SU-DHL-6 (cell line): ENCODE measurements around the gene TRIP10.

ENCODE experiments used
- H2AFZ ChIP-seq: fragments of 200-600 bp; sonication (generic); 2 replicates; pipeline ENCODE4 v1.6.1; 2014; ENCODE audit warnings: low read depth, mild to moderate bottlenecking, moderate library complexity, mixed read lengths, antibody characterized with exemption, low read length; ENCODE audit not compliant: severe bottlenecking
- H3F3A ChIP-seq: fragments of 200-600 bp; shearing (Covaris generic); 2 replicates; pipeline ENCODE4 v1.6.0; 2016; ENCODE audit warnings: antibody characterized with exemption, mild to moderate bottlenecking; ENCODE audit not compliant: insufficient read depth
- H3K27ac ChIP-seq: fragments of 200-600 bp; sonication (generic); 2 replicates; pipeline ENCODE4 v1.5.1; 2016; ENCODE audit warnings: low read depth, mild to moderate bottlenecking, low read length, moderate library complexity, mixed read lengths
- H3K27me3 ChIP-seq: fragments of 200-600 bp; sonication (generic), shearing (Covaris generic); 2 replicates; pipeline ENCODE4 v1.6.0; 2014; ENCODE audit warnings: mild to moderate bottlenecking, low read length
- H3K36me3 ChIP-seq: fragments of 200-600 bp; sonication (generic); 2 replicates; pipeline ENCODE4 v1.6.1; 2014; ENCODE audit warnings: mild to moderate bottlenecking, low read length, mixed read lengths
- H3K4me2 ChIP-seq: fragments of 300-600, 200-600 bp; shearing (Covaris generic), sonication (generic); 2 replicates; pipeline ENCODE4 v1.6.0; 2014; ENCODE audit warnings: low read length, low read depth, mild to moderate bottlenecking; ENCODE audit not compliant: poor library complexity, severe bottlenecking
- H3K4me3 ChIP-seq: fragments of 200-600 bp; sonication (generic); 2 replicates; pipeline ENCODE4 v1.5.1; 2014; ENCODE audit warnings: antibody characterized with exemption, low read length, mild to moderate bottlenecking, mixed read lengths; ENCODE audit not compliant: insufficient read depth, poor library complexity, severe bottlenecking
- H3K79me2 ChIP-seq: fragments of 200-600 bp; sonication (generic); 2 replicates; pipeline ENCODE4 v1.6.1; 2014; ENCODE audit warnings: mild to moderate bottlenecking, low read length, moderate library complexity; ENCODE audit not compliant: insufficient read depth
- H3K9ac ChIP-seq: fragments of 200-600 bp; sonication (generic); 2 replicates; pipeline ENCODE4 v1.7.0; 2014; ENCODE audit warnings: mild to moderate bottlenecking, low read length
- H3K9me2 ChIP-seq: fragments of 200-600 bp; sonication (generic); replicated peaks from 2 replicates; pipeline ENCODE4 v1.6.1; 2014; ENCODE audit warnings: low read length; ENCODE audit not compliant: insufficient read depth
- H3K9me3 ChIP-seq: fragments of 200-600 bp; sonication (generic); 2 replicates; pipeline ENCODE4 v1.6.1; 2014; ENCODE audit warnings: low read length, mixed read lengths; ENCODE audit not compliant: insufficient read depth
- H4K20me1 ChIP-seq: fragments of 200-600 bp; sonication (generic); 2 replicates; pipeline ENCODE4 v1.6.1; 2014; ENCODE audit warnings: low read depth, mild to moderate bottlenecking, antibody characterized with exemption, low read length, moderate library complexity, mixed read lengths
- EZH2phosphoT487 ChIP-seq: fragments of 200-600 bp; sonication (generic), shearing (Covaris generic); conservative IDR thresholded peaks from 2 replicates; pipeline ENCODE4 v1.6.1; 2018; ENCODE audit warnings: mild to moderate bottlenecking, antibody characterized with exemption, low read length, moderate library complexity, mixed read lengths
- TF ChIP-seq, protein P1 (sequence below): fragments of 200-600 bp; sonication (generic); IDR thresholded peaks from one replicate; pipeline ENCODE4 v1.5.1; 2017; ENCODE audit warnings: antibody characterized with exemption, mild to moderate bottlenecking, low read length, moderate library complexity; ENCODE audit not compliant: insufficient read depth, poor library complexity, severe bottlenecking

Gene TRIP10

DNA sequence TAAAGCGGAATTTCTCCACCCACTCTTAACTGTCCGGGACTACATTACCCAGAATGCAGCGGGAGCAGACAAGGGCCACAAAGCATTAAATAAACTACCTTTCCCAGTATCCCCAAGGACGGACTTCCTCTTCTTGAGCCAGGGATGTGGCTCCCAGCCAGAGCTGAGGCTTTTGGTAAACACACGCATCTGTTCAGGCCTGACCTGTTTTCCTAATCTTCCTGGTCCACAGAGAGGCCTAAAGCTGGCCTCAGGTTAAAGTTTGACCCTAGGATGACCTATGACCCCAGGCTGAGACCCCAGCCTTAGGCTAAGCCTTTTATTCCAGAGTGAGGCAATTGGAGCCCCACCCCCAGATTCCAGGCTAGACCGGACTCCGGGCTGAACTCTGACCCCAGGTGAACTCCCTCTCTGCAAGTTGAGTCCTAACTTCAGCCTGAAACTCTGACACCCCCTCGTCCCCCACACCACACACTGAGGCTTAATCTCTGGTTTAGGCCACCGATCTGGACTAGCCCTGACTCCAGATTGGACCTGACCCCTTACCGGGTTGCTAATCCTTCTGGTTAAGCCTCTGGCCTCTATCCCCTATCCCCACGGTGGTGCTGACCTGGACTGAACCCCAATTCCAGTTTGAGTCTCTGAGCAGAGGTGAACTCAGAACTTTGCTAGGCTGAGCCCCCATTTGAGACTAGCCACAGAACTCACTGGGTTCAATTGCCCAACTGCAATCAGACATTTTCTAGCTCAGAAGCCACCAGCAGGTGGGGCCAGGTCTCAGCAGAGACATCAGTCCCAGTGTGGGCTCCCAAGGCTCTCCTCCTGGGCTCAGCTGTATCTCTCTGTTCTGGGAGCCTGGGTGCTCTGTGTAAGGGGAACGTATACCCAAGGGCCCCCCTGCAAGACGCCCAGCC is 1.4 kb upstream of the TRIP10 start:
- no peaks in the 10 kb centered on the region for H4K20me1 ChIP-seq

DNA sequence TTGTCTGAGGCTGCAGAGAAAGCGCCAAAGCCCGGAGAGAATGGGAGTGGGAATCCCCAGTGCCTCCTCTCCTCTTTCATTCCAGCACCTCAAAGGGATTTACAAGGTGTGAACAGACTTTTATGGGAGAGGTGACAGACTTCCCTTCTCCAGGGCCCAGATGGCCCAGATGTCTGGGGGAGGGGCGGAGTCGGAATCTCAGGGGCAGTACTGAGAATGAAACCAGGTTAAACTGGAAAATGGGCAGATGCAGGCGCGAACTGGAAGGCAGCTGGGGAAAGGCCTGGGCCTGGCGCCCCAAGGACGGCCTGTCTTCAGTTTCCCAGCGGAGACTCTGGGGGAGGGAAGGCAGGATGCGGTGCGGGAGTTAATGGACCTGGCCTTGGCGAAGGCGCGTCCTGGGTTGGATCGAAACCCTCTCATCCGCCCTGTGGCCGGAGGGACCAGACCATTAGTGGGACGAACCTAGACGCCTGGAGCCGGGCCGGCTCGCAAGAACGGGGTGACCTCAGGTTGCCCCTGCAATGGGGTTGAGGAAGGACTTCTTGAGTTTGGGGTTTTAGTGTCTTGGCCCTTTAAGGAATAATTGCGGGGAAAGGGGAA is 592 bp upstream of the TRIP10 start:
- H3K4me2 ChIP-seq: peak overlapping the region; percentile 53
- H3K4me3 ChIP-seq: no peak overlapping the region
- no peaks in the 10 kb centered on the region for H3K9me2 ChIP-seq
- peak overlapping the region; percentile 70 for H3K27ac ChIP-seq
- H3F3A ChIP-seq: peaks cover 27% of the 10 kb centered on the region
- H3K79me2 ChIP-seq: peaks cover 5% of the 10 kb centered on the region; the same call in 1 of the 2 replicates
- no peaks in the 10 kb centered on the region for H4K20me1 ChIP-seq
- no peaks in the 10 kb centered on the region for H3K36me3 ChIP-seq
- peak overlapping the region; percentile 42 for H2AFZ ChIP-seq
- H3K27me3 ChIP-seq: no peaks in the 10 kb centered on the region
- no peak overlapping the region for H3K9ac ChIP-seq
- TF ChIP-seq EZH2phosphoT487: no peak
- TF ChIP-seq, protein P1, sequence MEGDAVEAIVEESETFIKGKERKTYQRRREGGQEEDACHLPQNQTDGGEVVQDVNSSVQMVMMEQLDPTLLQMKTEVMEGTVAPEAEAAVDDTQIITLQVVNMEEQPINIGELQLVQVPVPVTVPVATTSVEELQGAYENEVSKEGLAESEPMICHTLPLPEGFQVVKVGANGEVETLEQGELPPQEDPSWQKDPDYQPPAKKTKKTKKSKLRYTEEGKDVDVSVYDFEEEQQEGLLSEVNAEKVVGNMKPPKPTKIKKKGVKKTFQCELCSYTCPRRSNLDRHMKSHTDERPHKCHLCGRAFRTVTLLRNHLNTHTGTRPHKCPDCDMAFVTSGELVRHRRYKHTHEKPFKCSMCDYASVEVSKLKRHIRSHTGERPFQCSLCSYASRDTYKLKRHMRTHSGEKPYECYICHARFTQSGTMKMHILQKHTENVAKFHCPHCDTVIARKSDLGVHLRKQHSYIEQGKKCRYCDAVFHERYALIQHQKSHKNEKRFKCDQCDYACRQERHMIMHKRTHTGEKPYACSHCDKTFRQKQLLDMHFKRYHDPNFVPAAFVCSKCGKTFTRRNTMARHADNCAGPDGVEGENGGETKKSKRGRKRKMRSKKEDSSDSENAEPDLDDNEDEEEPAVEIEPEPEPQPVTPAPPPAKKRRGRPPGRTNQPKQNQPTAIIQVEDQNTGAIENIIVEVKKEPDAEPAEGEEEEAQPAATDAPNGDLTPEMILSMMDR: no peak
- no peaks in the 10 kb centered on the region for H3K9me3 ChIP-seq

More for the DNA sequence above, 1.4 kb upstream of the TRIP10 start:
- no peak for TF ChIP-seq EZH2phosphoT487
- TF ChIP-seq, protein P1: peak; percentile 72
- Histone ChIP-seq H3K4me3 (peak overlapping the region; percentile 32), H3K9me3 (no peaks in the 10 kb centered on the region), H3F3A (peaks cover 27% of the 10 kb centered on the region), H2AFZ (peak overlapping the region; percentile 67), H3K9ac (peak overlapping the region; percentile 32), H3K36me3 (no peaks in the 10 kb centered on the region), H3K4me2 (peak overlapping the region; percentile 59), H3K9me2 (no peaks in the 10 kb centered on the region), H3K27me3 (no peaks in the 10 kb centered on the region), H3K79me2 (peaks cover 5% of the 10 kb centered on the region; the same call in 1 of the 2 replicates), H3K27ac (peak overlapping the region; percentile 70)

DNA sequence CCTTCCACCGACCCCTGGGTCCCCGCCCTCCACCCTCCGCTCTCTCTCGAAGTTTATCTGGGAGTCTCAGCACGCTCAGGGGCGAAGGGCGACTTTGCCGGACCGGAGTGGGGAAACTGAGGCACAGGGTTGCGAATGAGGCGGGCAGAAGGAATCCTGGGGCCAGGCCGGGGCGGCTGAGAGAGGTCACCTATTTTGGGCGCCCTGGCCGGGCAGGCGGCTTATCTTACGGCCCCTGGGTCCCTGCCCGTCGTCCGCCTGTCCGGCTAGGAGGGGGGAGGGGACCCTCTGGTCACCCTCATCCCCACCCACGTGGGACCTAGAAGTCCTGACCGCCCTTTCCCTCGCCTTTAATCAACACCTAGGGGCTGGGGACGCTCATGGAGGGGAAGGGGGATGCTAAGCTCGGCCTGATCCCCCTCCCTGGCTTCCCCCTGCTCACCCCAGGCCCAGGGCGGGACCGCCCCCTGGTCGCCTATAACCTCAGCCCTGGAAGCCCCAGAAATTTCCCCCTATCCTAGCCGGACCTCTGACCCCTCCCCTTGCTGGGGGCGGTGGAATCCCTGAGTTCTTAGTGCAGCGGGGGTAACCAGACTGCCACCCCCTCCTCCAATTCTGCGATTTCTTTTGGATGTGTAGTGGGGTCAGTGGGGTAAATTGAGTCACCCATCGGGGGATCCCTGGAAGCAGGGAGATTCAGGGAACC is 556 bp downstream of the TRIP10 start:
- Histone ChIP-seq H3K4me3 (peak overlapping the region; percentile 79), H3K79me2 (peaks cover 5% of the 10 kb centered on the region; the same call in 1 of the 2 replicates), H3K27ac (peak overlapping the region; percentile 57), H3K9me2 (no peaks in the 10 kb centered on the region), H3K9ac (peak overlapping the region; percentile 70), H4K20me1 (no peaks in the 10 kb centered on the region), H2AFZ (peak overlapping the region; percentile 55), H3K9me3 (no peaks in the 10 kb centered on the region), H3K27me3 (no peaks in the 10 kb centered on the region), H3K36me3 (no peaks in the 10 kb centered on the region), H3K4me2 (peak overlapping the region; percentile 86), H3F3A (peaks cover 27% of the 10 kb centered on the region)
- no peak for TF ChIP-seq EZH2phosphoT487
- TF ChIP-seq, protein P1: no peak
